PC-9 (cell line): Measurements from ENCODE around the gene MYH11.

Experiments
- EZH2 ChIP-seq: fragments of 200-600 bp; sonication (generic); IDR thresholded peaks from 2 replicates; pipeline ENCODE4 v1.8.0; 2017; ENCODE audit warnings: antibody characterized with exemption, low read depth
- TF ChIP-seq, protein P1 (sequence below): fragments of 200-600 bp; sonication (generic); conservative IDR thresholded peaks from 2 replicates; pipeline ENCODE4 v1.6.1; 2017; ENCODE audit warnings: mixed run types, antibody characterized with exemption, mild to moderate bottlenecking, moderate library complexity

DNA sequence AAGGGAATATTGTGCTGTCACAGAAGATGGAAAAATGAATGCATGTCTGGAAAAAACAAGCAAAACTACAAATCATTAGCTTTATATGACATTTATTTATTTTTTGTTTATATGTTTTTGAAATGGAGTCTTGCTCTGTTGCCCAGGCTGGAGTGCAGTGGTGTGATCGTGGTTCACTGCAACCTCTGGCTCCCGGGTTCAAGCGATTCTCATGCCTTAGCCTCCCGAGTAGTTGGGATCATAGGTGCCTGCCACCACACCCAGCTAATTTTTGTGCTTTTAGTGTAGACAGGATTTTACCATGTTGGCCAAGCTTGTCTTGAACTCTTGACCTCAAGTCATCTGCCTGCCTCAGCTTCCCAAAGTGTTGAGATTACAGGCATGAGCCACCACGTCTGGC is 198.3 kb downstream of the MYH11 start:
- no peak for TF ChIP-seq EZH2
- TF ChIP-seq, protein P1, sequence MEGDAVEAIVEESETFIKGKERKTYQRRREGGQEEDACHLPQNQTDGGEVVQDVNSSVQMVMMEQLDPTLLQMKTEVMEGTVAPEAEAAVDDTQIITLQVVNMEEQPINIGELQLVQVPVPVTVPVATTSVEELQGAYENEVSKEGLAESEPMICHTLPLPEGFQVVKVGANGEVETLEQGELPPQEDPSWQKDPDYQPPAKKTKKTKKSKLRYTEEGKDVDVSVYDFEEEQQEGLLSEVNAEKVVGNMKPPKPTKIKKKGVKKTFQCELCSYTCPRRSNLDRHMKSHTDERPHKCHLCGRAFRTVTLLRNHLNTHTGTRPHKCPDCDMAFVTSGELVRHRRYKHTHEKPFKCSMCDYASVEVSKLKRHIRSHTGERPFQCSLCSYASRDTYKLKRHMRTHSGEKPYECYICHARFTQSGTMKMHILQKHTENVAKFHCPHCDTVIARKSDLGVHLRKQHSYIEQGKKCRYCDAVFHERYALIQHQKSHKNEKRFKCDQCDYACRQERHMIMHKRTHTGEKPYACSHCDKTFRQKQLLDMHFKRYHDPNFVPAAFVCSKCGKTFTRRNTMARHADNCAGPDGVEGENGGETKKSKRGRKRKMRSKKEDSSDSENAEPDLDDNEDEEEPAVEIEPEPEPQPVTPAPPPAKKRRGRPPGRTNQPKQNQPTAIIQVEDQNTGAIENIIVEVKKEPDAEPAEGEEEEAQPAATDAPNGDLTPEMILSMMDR = no peak
